ENCODE results near the gene GPRIN1.
"Not testable (repeated sequence)": the region's sequence is repeated elsewhere in the genome, so short reads cannot be mapped to it uniquely, and the experiment has no call there.

GPRIN1 gene

DNA sequence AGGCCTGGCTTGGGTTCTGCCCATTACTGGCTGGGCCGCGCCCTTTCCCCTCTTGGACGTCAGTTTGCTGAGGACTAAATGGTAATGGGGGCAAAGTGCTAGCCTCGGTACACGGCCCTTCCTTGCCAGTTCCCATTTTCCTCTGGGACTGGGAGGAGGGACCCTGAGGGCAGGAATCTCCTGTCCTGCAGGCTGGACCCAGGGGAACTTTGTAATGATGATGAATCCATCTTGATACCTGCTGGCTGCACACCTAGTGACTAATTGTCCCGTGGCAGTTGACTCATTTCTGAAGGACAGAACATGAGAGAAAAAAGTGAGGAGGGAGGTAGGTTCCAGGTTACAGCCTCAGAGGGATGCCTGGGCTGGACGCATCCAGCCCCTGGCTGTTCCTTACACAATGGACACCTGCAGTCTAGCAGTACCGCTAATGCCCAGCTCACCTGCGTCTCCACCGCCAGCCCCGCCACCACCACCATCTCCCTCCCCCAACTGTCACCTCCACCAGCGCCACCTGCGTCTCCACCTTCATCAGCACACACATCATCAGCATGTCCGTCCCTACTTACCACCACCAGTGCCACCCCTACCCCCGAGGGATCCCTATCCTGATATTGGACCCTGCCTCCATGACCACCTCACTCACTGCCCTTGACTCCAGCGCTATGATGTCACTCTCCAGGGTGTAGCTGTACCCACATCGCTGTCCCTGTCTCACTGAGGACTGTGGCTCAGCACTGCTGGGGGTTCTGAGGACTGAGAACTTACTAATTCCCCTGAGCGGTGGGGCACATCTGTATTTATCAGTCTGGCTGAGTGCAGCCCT, 56.5 kb downstream of the GPRIN1 start:
- TF ChIP-seq, protein P1, sequence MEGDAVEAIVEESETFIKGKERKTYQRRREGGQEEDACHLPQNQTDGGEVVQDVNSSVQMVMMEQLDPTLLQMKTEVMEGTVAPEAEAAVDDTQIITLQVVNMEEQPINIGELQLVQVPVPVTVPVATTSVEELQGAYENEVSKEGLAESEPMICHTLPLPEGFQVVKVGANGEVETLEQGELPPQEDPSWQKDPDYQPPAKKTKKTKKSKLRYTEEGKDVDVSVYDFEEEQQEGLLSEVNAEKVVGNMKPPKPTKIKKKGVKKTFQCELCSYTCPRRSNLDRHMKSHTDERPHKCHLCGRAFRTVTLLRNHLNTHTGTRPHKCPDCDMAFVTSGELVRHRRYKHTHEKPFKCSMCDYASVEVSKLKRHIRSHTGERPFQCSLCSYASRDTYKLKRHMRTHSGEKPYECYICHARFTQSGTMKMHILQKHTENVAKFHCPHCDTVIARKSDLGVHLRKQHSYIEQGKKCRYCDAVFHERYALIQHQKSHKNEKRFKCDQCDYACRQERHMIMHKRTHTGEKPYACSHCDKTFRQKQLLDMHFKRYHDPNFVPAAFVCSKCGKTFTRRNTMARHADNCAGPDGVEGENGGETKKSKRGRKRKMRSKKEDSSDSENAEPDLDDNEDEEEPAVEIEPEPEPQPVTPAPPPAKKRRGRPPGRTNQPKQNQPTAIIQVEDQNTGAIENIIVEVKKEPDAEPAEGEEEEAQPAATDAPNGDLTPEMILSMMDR (conservative IDR thresholded peaks at IDR 0.05; ENCODE audit: low read depth, low read length): no peak

DNA sequence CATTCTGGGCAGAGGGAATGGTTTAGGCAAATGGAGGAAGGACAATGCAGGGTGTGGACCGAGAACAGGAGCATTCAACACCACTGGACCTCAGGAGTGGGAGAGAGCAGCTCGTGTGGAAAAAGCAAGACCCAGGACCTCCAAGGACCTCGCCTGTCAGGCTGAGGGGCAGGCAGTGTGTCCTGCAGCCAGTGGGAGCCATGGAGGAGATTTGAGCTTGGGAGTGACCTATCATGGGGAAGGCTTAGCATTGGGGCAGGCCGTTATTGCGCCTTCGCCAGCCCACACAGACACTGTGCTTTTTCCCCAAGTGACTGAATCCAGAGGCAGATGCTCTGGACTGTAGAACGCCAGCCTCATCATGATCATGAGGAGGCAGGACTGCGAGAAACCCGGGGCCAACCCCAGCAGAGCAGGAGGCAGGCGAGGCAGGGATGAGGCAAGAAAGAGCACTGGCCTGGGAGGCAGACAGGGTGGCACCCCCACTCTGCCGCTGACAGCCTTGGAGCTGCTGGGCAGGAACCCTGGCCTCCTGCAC, 57.6 kb downstream of the GPRIN1 start:
- H4K20me1 ChIP-seq (ENCODE audit: insufficient read depth): no peaks in the 10 kb centered on the region
- TF ChIP-seq, protein P1 (conservative IDR thresholded peaks at IDR 0.05; ENCODE audit: low read depth, low read length): no peak
- H3K4me2 ChIP-seq: no peak overlapping the region
- H3K4me1 ChIP-seq (ENCODE audit: low read depth, poor library complexity, severe bottlenecking): no peaks in the 10 kb centered on the region
- no peak overlapping the region for H2AFZ ChIP-seq (ENCODE audit: low read depth)
- no peaks in the 10 kb centered on the region for H3K36me3 ChIP-seq (ENCODE audit: insufficient read depth)
- no peaks in the 10 kb centered on the region for H3K27me3 ChIP-seq (ENCODE audit: insufficient read depth, low read depth)
- H3K4me3 ChIP-seq (IDR thresholded peaks at IDR 0.05; ENCODE audit: insufficient read depth, low read depth, low read length): no peak overlapping the region
- no peak overlapping the region for H3K9ac ChIP-seq
- H3K27ac ChIP-seq: no peak overlapping the region
- no peaks in the 10 kb centered on the region for H3K79me2 ChIP-seq (ENCODE audit: insufficient read depth, low read depth)

More for the DNA sequence above, 56.5 kb downstream of the GPRIN1 start:
- Histone ChIP-seq H3K4me1 (ENCODE audit: low read depth, poor library complexity, severe bottlenecking) (no peaks in the 10 kb centered on the region), H3K4me3 (IDR thresholded peaks at IDR 0.05; ENCODE audit: insufficient read depth, low read depth, low read length) (no peak overlapping the region), H3K27me3 (ENCODE audit: insufficient read depth, low read depth) (no peaks in the 10 kb centered on the region), H3K4me2 (no peak overlapping the region), H3K36me3 (ENCODE audit: insufficient read depth) (no peaks in the 10 kb centered on the region), H4K20me1 (ENCODE audit: insufficient read depth) (no peaks in the 10 kb centered on the region), H3K27ac (no peak overlapping the region), H3K9ac (no peak overlapping the region), H3K79me2 (ENCODE audit: insufficient read depth, low read depth) (no peaks in the 10 kb centered on the region), H2AFZ (ENCODE audit: low read depth) (no peak overlapping the region)

DNA sequence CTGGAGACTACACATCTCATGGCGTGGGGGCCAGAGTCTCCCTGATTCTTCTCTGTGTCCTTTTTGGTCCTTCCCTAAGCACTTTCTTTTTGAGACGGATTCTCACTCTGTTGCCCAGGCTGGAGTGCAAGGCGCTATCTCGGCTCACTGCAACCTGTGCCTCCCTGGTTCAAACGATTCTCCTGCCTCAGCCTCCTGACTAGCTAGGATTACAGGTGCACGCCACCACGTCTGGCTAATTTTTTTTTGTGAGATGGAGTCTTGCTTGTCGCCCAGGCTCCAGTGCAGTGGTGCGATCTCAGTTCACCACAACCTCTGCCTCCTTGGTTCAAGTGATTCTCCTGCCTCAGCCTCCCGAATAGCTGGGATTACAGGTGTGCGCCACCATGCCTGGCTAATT, 59.0 kb downstream of the GPRIN1 start:
- not testable (repeated sequence) for H3K27ac ChIP-seq; H3K4me3 ChIP-seq (IDR thresholded peaks at IDR 0.05; ENCODE audit: insufficient read depth, low read depth, low read length)

DNA sequence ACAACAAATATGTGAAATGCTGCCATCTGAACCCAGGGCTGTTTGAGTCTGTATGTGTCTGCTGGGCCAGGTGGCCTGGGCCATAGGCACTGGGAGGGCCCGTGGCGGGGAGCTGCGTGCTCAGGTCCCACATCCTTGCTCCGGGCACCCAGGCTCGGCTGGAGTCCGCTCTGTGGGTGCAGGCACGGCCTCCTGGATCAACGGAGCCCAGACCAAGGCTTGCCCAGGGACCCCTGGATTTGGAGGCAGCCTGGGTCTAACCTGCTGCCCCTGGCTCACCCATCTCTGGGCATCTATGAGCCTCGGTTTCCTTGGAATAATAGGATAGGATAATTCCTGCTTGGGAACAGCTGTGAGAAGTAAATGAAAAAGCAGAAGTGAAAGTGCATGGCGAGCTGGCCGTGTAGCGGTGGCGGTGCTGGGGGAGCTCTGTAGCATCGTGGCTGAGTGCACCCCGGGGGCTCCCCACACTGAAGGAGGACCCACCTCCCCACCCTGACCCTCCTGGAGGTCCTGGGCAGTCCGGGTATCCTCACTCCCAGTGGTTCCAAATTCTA, 59.6 kb downstream of the GPRIN1 start:
- no peak overlapping the region for H3K27ac ChIP-seq
- no peaks in the 10 kb centered on the region for H3K36me3 ChIP-seq (ENCODE audit: insufficient read depth)
- H2AFZ ChIP-seq (ENCODE audit: low read depth): no peak overlapping the region
- H3K9ac ChIP-seq: no peak overlapping the region
- no peaks in the 10 kb centered on the region for H3K79me2 ChIP-seq (ENCODE audit: insufficient read depth, low read depth)
- H3K4me2 ChIP-seq: no peak overlapping the region
- H3K27me3 ChIP-seq (ENCODE audit: insufficient read depth, low read depth): no peaks in the 10 kb centered on the region
- no peak overlapping the region for H3K4me3 ChIP-seq (IDR thresholded peaks at IDR 0.05; ENCODE audit: insufficient read depth, low read depth, low read length)
- no peaks in the 10 kb centered on the region for H3K4me1 ChIP-seq (ENCODE audit: low read depth, poor library complexity, severe bottlenecking)
- no peaks in the 10 kb centered on the region for H4K20me1 ChIP-seq (ENCODE audit: insufficient read depth)
- TF ChIP-seq, protein P1 (conservative IDR thresholded peaks at IDR 0.05; ENCODE audit: low read depth, low read length): no peak

More for the DNA sequence above, 59.0 kb downstream of the GPRIN1 start:
- not testable (repeated sequence) for H3K27me3 ChIP-seq (ENCODE audit: insufficient read depth, low read depth); H3K9ac ChIP-seq; H2AFZ ChIP-seq (ENCODE audit: low read depth); H4K20me1 ChIP-seq (ENCODE audit: insufficient read depth); H3K79me2 ChIP-seq (ENCODE audit: insufficient read depth, low read depth); H3K4me2 ChIP-seq; H3K4me1 ChIP-seq (ENCODE audit: low read depth, poor library complexity, severe bottlenecking); H3K36me3 ChIP-seq (ENCODE audit: insufficient read depth)

DNA sequence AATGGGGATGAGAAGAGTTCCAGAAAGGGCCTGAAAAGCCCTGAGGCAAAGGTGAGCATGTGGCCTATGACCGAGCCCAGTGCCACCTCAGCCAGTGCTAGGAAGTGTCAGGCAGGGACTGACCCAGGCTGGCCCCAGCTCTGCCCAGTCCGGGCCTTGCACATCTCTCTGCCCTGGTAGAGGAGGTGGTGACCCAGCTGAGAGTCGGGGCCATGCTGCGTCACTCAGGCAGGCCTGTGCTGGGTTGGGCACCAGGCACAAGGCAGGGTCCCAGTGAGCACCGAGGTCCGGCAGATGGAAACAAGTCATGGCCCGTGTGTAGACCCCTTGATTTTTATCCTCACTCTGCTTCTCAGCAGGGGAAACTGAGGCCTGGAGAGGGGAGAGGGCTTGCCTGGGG, 60.1 kb downstream of the GPRIN1 start:
- Histone ChIP-seq H3K4me1 (ENCODE audit: low read depth, poor library complexity, severe bottlenecking) (no peaks in the 10 kb centered on the region), H3K4me3 (IDR thresholded peaks at IDR 0.05; ENCODE audit: insufficient read depth, low read depth, low read length) (no peak overlapping the region), H4K20me1 (ENCODE audit: insufficient read depth) (no peaks in the 10 kb centered on the region), H3K27me3 (ENCODE audit: insufficient read depth, low read depth) (no peaks in the 10 kb centered on the region), H3K27ac (no peak overlapping the region), H3K79me2 (ENCODE audit: insufficient read depth, low read depth) (no peaks in the 10 kb centered on the region), H3K36me3 (ENCODE audit: insufficient read depth) (no peaks in the 10 kb centered on the region), H2AFZ (ENCODE audit: low read depth) (no peak overlapping the region), H3K9ac (no peak overlapping the region), H3K4me2 (no peak overlapping the region)
- TF ChIP-seq, protein P1 (conservative IDR thresholded peaks at IDR 0.05; ENCODE audit: low read depth, low read length): no peak

Measured in KMS-11 (cell line).